ENCODE measurements around the gene KHDRBS2. TPM values are rescaled to one million over a fixed set of nuclear protein-coding genes. Genes with fewer than 3 reads are reported as not detected.

The KHDRBS2 gene
- total and polyA plus RNA-seq, 2 of the 13 experiments (the other 11 are each of a cell fraction or from before 2014, with no cell fraction given): not detected

GRCh38 chr6:61951586-61951985 is 334.4 kb downstream of the KHDRBS2 start:
- Histone ChIP-seq H3K27me3 (ENCODE audit: control insufficient read depth in 1 of 2, insufficient read depth in 2 of 2, low read length in 2 of 2) (no peaks in the 10 kb centered on the region), H3K4me2 (ENCODE audit: low read depth, low read length) (no peak overlapping the region), H3K79me2 (ENCODE audit: insufficient read depth, low read length) (no peaks in the 10 kb centered on the region), H3K4me1 (ENCODE audit: insufficient read depth, low read length) (no peaks in the 10 kb centered on the region), H3K4me3 (replicated peaks in 1 of 3; ENCODE audit: insufficient read depth in 1 of 3, low read depth in 2 of 3, low read length in 3 of 3) (no peak overlapping the region), H4K20me1 (ENCODE audit: insufficient read depth, low read length) (no peaks in the 10 kb centered on the region), H3K36me3 (replicated peaks in 1 of 2; ENCODE audit: control insufficient read depth in 1 of 2, insufficient read depth in 2 of 2, low read length in 2 of 2) (no peaks in the 10 kb centered on the region), H2AFZ (ENCODE audit: low read length) (no peak overlapping the region), H3K27ac (ENCODE audit: extremely low read length, insufficient read depth, low read length) (no peak overlapping the region), H3K9ac (ENCODE audit: insufficient read depth, low read depth, low read length) (no peak overlapping the region), H3K9me3 (ENCODE audit: low read length) (peaks cover 20% of the 10 kb centered on the region)
- ChIA-PET CTCF (ENCODE audit: low intra/inter-chr PET ratio, low total read pairs) (no interaction called here), POLR2A (no interaction called here)
- TF ChIP-seq AGO2 (optimal IDR thresholded peaks at IDR 0.05; ENCODE audit: low read depth, low read length): no peak
- TF ChIP-seq AGO1 (IDR thresholded peaks at IDR 0.05; ENCODE audit: low read depth, low read length, poor library complexity, severe bottlenecking): no peak
- TF ChIP-seq HMG20B (CRISPR knock-in tag; conservative IDR thresholded peaks at IDR 0.05): no peak
- no peak for TF ChIP-seq HOXA5 (CRISPR knock-in tag; IDR thresholded peaks at IDR 0.05)
- no peak for TF ChIP-seq MIXL1 (CRISPR knock-in tag; IDR thresholded peaks at IDR 0.05)
- WGBS (ENCODE audit: low lambda C conversion rate): 0% methylated on average over 1 of the region's 1 CpG
- intact Hi-C loops (cut with micrococcal nuclease; ENCODE audit: unreplicated experiment) (no loop called here), in situ Hi-C loops (cut with HindIII; ENCODE audit: extremely low pct_ligation_motif_present, low pct_unique_long_range_greater_than_20kb) (no loop called here)
- FAIRE-seq (no peak), ATAC-seq (no peak), DNase-seq (ENCODE audit: low spot score) (no peak)
- no TSS peak for BruUV-seq (replicated peaks)

- Histone ChIP-seq H3K9me3 (ENCODE audit: low read length) (peaks cover 12% of the 10 kb centered on the region), H2AFZ (ENCODE audit: low read length) (no peak overlapping the region), H3K79me2 (ENCODE audit: insufficient read depth, low read length) (no peaks in the 10 kb centered on the region), H3K4me1 (ENCODE audit: insufficient read depth, low read length) (no peaks in the 10 kb centered on the region), H3K4me2 (ENCODE audit: low read depth, low read length) (no peak overlapping the region), H3K27me3 (ENCODE audit: control insufficient read depth in 1 of 2, insufficient read depth in 2 of 2, low read length in 2 of 2) (no peaks in the 10 kb centered on the region), H3K9ac (ENCODE audit: insufficient read depth, low read depth, low read length) (no peak overlapping the region), H3K4me3 (replicated peaks in 1 of 3; ENCODE audit: insufficient read depth in 1 of 3, low read depth in 2 of 3, low read length in 3 of 3) (no peak overlapping the region), H3K36me3 (replicated peaks in 1 of 2; ENCODE audit: control insufficient read depth in 1 of 2, insufficient read depth in 2 of 2, low read length in 2 of 2) (no peaks in the 10 kb centered on the region), H3K27ac (ENCODE audit: extremely low read length, insufficient read depth, low read length) (no peak overlapping the region), H4K20me1 (ENCODE audit: insufficient read depth, low read length) (no peaks in the 10 kb centered on the region)
- FAIRE-seq (no peak), DNase-seq (ENCODE audit: low spot score) (no peak), ATAC-seq (no peak)
- ChIA-PET POLR2A (no interaction called here), CTCF (ENCODE audit: low intra/inter-chr PET ratio, low total read pairs) (no interaction called here)
- intact Hi-C loops (cut with micrococcal nuclease; ENCODE audit: unreplicated experiment) (no loop called here), in situ Hi-C loops (cut with HindIII; ENCODE audit: extremely low pct_ligation_motif_present, low pct_unique_long_range_greater_than_20kb) (no loop called here)
- WGBS (ENCODE audit: low lambda C conversion rate): 1% methylated on average over 1 of the region's 1 CpG
- TF ChIP-seq HNF1A (IDR thresholded peaks at IDR 0.05; ENCODE audit: low read depth) (no peak), HNF1A (CRISPR knock-in tag; IDR thresholded peaks at IDR 0.05; ENCODE audit: borderline replicate concordance) (no peak), ETV5 (CRISPR knock-in tag; IDR thresholded peaks at IDR 0.05; ENCODE audit: borderline replicate concordance) (no peak), MYNN (CRISPR knock-in tag; IDR thresholded peaks at IDR 0.05; ENCODE audit: low read depth) (no peak), SETDB1 (CRISPR knock-in tag; IDR thresholded peaks at IDR 0.05; ENCODE audit: borderline replicate concordance) (no peak)
- no TSS peak for BruUV-seq (replicated peaks)
Observed at GRCh38 chr6:61950811-61951210, 335.2 kb downstream of the KHDRBS2 start.

Data from HepG2 (cell line).